Measurements from ENCODE around the gene LPIN2.
"Not testable (repeated sequence)": the region's sequence is repeated elsewhere in the genome, so short reads cannot be mapped to it uniquely, and the experiment has no call there.

The LPIN2 gene

GRCh38 chr18:3046216-3046808 is 33.4 kb upstream of the LPIN2 start:
- DNase-seq (ENCODE audit: low read depth in 3 of 3): no peak

- no peak for DNase-seq (ENCODE audit: low read depth in 3 of 3)
Measured at GRCh38 chr18:3044931-3045698, 32.2 kb upstream of the LPIN2 start.

- DNase-seq (ENCODE audit: low read depth in 3 of 3): no peak
Measured at GRCh38 chr18:3042379-3042778, 29.4 kb upstream of the LPIN2 start.

GRCh38 chr18:3041843-3042242 is 28.9 kb upstream of the LPIN2 start:
- no peak for DNase-seq (ENCODE audit: low read depth in 3 of 3)

- no peak for DNase-seq (ENCODE audit: low read depth in 3 of 3)
Measured at GRCh38 chr18:3040881-3041280, 27.9 kb upstream of the LPIN2 start.

- DNase-seq (ENCODE audit: low read depth in 3 of 3): no peak
Measured at GRCh38 chr18:3040173-3040572, 27.2 kb upstream of the LPIN2 start.

GRCh38 chr18:3037423-3037915 is 24.5 kb upstream of the LPIN2 start:
- no peak for DNase-seq (ENCODE audit: low read depth in 3 of 3)

- DNase-seq (ENCODE audit: low read depth in 3 of 3): no peak
Measured at GRCh38 chr18:3036108-3036507, 23.2 kb upstream of the LPIN2 start.

- DNase-seq (ENCODE audit: low read depth in 3 of 3): no peak
Measured at GRCh38 chr18:3035635-3036034, 22.7 kb upstream of the LPIN2 start.

- no peak for DNase-seq (ENCODE audit: low read depth in 3 of 3)
Measured at GRCh38 chr18:3032721-3033120, 19.8 kb upstream of the LPIN2 start.

- DNase-seq (ENCODE audit: low read depth in 3 of 3): no peak
Measured at GRCh38 chr18:3029215-3029952, 16.4 kb upstream of the LPIN2 start.

GRCh38 chr18:3028115-3028514 is 15.2 kb upstream of the LPIN2 start:
- not testable (repeated sequence) for DNase-seq (ENCODE audit: low read depth in 3 of 3)

- no peak for DNase-seq (ENCODE audit: low read depth in 3 of 3)
Measured at GRCh38 chr18:3027370-3027891, 14.5 kb upstream of the LPIN2 start.

- DNase-seq (ENCODE audit: low read depth in 3 of 3): no peak
Measured at GRCh38 chr18:3025544-3025943, 12.6 kb upstream of the LPIN2 start.

- not testable (repeated sequence) for DNase-seq (ENCODE audit: low read depth in 3 of 3)
Measured at GRCh38 chr18:3023603-3024002, 10.7 kb upstream of the LPIN2 start.

- no peak for DNase-seq (ENCODE audit: low read depth in 3 of 3)
Measured at GRCh38 chr18:3016585-3017297, 3.8 kb upstream of the LPIN2 start.

GRCh38 chr18:3015851-3016250 is 2.9 kb upstream of the LPIN2 start:
- no peak for DNase-seq (ENCODE audit: low read depth in 3 of 3)

GRCh38 chr18:3015204-3015592 is 2.3 kb upstream of the LPIN2 start:
- DNase-seq (ENCODE audit: low read depth in 3 of 3): no peak

- DNase-seq (ENCODE audit: low read depth in 3 of 3): no peak
Measured at GRCh38 chr18:3014503-3015203, 1.7 kb upstream of the LPIN2 start.

GRCh38 chr18:3012136-3013023 is 564 bp downstream of the LPIN2 start:
- no peak for DNase-seq (ENCODE audit: low read depth in 3 of 3)
